ENCODE data around the gene FBXO28.
"Not testable (repeated sequence)": the region's sequence is repeated elsewhere in the genome, so short reads cannot be mapped to it uniquely, and the experiment has no call there.

Gene FBXO28

GRCh38 chr1:224188286-224188685 lies 74.4 kb downstream of the FBXO28 start:
- no peak for DNase-seq (ENCODE audit: low spot score)

DNA sequence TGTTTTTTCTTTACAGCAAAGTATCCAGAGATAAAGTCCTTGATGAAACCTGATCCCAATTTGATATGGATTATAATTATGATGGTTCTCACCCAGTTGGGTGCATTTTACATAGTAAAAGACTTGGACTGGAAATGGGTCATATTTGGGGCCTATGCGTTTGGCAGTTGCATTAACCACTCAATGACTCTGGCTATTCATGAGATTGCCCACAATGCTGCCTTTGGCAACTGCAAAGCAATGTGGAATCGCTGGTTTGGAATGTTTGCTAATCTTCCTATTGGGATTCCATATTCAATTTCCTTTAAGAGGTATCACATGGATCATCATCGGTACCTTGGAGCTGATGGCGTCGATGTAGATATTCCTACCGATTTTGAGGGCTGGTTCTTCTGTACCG lies 75.7 kb downstream of the FBXO28 start:
- DNase-seq (ENCODE audit: low spot score) = no peak

GRCh38 chr1:224192082-224192788 lies 78.3 kb downstream of the FBXO28 start:
- DNase-seq (ENCODE audit: low spot score) = no peak

DNA sequence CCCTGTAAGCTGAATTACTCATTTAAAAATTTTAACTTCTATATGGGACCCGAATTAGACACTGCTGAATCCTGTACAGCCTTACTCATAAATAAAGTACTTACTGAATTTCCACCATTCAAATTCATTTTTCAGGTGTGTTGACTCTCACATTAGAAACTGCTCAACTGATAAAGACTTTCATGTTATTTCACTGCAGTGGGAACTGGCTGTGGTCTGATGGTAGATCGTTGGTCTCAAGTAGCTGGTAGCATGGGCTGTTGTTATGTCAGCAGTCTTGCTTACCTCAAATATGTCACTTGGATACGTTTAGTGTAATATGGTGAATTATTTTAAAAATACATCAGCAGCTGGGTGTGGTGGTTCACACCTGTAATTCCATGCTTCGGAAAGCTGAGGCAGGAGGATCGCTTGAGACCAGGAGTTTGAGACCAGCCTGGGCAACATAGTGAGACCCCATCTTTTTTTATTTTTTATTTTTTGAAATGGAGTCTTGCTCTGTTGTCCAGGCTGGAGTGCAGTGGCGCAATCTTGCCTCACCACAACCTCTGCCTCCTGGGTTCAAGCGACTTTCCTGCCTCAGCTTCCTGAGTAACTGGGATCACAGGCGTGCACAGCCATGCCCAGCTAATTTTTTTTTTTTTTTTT lies 79.5 kb downstream of the FBXO28 start:
- no peak for DNase-seq (ENCODE audit: low spot score)

DNA sequence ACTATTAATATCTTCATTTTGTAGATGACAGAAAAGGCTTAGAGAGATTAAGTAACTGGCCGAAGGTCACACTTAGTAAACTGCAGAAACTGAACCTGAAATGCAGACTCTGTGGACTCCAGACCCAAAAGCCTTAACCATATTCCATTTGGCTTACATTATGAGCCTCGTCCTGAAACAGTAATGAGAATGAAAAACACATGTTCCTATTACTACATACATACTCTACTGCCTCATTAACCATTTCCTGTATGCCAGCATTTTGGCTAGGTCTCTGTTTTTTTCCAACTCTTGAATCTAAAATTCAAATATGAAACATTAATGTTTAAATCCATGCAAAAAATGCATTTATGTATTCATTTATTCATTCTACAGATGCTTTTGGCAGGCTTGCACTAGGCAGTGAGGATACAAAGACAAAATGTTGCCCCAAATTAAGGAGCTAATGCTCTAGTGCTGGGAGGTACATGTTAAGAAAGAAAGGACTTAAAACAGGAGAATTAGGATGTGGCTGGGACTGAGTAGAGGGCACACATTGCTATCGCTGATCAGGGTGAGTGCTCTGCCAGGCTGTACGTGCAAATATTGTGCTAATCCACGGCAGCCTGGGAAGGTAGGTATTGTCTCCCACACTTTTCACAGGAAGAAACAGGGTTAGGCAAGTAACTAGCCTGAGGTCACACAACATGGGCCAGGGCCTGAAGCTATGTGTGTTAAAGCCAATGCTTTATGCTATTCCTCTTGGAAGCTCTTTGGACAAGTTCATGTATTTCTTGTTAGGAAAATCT lies 83.1 kb downstream of the FBXO28 start:
- DNase-seq (ENCODE audit: low spot score) = no peak

GRCh38 chr1:224198572-224198971 lies 84.7 kb downstream of the FBXO28 start:
- DNase-seq (ENCODE audit: low spot score) = no peak

DNA sequence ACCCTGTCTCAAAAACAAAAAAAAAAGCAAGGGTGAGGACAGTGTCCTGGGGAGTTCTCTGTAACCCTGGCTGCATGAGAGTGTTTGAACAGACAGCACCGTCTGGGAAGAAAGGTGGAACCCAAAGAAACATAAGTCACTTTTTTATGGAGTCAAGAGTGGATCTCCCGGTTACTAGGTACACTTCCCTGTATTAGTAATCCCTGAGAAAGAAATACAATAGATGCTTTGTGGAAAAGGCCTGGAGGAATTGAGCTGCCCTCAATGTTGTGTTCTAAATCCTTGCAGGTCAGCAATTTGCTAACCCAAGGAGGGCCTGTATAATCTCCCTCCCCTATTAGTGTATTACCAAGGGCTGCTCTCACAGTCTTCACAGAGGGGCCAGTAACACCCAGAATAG lies 85.8 kb downstream of the FBXO28 start:
- DNase-seq (ENCODE audit: low spot score) = no peak

GRCh38 chr1:224201383-224201782 lies 87.5 kb downstream of the FBXO28 start:
- no peak for DNase-seq (ENCODE audit: low spot score)

DNA sequence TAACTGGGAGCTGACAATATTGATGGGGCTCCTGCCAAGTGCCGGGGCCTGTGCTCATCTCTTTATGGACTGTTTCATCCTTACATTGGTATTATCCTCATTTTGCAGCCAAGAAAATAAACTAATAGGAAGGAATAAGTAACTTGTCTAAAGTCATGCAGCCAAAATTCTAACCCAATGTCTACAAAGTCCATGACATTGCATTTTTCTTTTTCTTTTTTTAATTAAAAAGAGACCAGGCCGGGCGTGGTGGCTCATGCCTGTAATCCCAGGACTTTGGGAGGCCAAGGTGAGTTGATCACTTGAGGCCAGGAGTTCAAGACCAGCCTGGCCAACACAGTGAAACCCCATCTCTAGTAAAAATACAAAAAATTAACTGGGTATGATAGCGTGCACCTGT lies 87.9 kb downstream of the FBXO28 start:
- no peak for DNase-seq (ENCODE audit: low spot score)

DNA sequence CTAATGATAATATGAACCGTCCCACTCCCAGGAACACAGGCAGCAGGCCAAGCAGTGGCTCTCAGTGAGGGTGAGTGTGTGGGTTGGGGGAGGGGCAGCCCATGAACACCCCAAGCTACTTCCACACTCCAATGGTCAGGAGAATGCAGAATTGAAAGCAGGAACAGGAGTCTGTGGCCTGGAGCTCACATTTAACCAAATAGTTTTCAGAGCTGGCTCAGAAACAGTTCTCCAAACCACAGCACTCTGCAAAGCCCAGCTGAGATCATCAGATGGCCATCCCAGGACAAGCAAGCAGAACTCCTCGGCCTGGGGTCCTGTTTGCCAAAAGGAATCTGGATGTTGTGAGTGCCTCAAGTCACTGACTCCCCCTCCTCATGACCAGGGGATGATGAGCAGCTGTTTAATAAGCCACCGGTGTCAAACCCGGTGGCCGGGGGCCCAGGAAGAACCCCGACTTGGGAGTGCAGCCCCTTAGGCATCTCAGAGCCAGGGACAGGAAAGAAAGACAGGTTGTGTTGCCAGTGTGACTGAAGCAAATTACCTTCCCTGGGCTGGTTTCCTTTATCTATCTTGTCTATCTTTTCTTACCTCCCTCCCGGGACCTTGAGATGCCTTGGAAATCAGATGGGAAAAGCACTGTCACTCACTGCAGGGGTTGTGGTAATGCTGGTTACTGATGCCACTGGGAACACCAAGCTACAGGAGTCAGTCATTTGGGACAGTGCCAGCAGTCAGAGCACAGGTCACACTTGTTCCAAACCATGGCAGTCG lies 89.5 kb downstream of the FBXO28 start:
- peak; percentile 20 for DNase-seq (ENCODE audit: low spot score)

- DNase-seq (ENCODE audit: low spot score) = peak; percentile 69
These were observed 91.5 kb downstream of the FBXO28 start for GRCh38 chr1:224205438-224205840.

DNA sequence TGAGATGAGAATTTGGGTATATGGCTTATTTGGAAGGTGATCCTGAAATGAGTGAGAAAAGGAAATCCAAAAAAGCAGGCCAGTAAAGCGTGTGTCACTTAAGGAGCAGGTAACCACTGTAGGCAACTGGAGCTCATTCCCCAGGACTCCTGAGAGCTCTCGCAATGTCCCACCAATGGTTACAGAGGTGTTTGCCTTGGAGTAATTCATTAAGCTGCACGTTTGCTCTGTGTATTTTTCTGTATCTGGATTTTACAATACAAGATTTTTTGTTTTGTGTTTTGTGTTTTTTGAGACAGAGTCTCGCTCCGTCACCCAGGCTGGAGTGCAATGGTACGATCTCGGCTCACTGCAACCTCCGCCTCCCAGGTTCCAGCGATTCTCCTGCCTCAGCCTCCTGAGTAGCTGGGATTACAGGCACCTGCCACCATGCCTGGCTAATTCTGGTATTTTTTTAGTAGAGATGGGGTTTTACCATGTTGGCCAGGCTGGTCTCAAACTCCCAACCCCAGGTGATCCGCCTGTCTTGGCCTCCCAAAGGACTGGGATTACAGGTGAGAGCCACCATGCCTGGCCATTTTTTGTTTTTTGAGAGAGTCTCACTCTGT lies 92.1 kb downstream of the FBXO28 start:
- not testable (repeated sequence) for DNase-seq (ENCODE audit: low spot score)

DNA sequence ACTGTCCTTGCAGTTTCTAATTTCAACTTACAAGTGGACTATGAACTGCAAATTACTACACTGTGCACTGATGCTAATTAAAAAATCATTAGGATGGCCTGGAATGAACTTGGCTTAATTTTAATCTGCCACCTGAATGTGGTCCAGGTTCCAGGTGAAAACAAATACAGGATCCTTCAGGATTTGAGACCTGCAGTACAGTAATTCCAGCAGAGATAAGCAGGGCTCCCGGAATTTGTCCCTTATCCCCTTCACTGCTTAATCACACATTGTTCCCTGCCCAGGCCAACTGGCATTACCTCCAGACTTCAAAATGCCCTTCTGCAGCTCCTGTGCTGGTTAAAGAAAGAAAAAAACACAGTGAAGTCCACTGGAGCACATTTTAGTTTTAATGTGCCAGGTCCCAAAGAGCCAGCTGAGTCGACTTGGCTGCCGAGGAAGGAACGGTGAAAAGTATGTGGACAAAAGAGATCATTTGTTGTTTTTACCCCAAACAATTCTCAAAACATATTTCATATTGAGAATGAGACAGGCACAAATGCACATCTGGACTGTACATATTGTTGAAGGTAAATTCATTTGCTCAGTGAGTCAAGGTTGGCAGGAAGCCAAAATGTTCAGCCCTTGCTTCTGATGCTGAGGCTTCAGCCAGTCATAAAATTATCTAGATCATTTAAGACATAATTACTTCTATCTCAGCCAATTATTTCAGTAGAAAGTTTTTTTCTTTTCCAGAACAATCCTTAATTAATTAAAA lies 97.5 kb downstream of the FBXO28 start:
- peak; percentile 62 for DNase-seq (ENCODE audit: low spot score)

Data from RKO (cell line).